ENCODE data around the gene ACTA1. TPM values are rescaled to one million over a fixed set of nuclear protein-coding genes. Genes with fewer than 3 reads are reported as not detected.

The ACTA1 gene
- total RNA-seq, 1 experiment from 2014 or later: not detected

- DNase-seq (ENCODE audit: low read depth, low spot score) (no peak), ATAC-seq (no peak)
- Histone ChIP-seq H4K20me1 (ENCODE audit: insufficient read depth) (no peaks in the 10 kb centered on the region), H3K9me2 (ENCODE audit: insufficient read depth) (no peaks in the 10 kb centered on the region), H3K27me3 (ENCODE audit: insufficient read depth, low read length) (no peaks in the 10 kb centered on the region), H3K9me3 (ENCODE audit: control insufficient read depth in 1 of 2, insufficient read depth in 1 of 2, low read depth in 1 of 2, low read length in 2 of 2) (no peaks in the 10 kb centered on the region), H3K27ac (ENCODE audit: low read depth, low read length) (no peak overlapping the region), H3K4me2 (ENCODE audit: low read length) (no peak overlapping the region), H3K4me1 (ENCODE audit: control insufficient read depth in 1 of 2, insufficient read depth in 2 of 2, low read length in 2 of 2) (no peaks in the 10 kb centered on the region), H3K9ac (ENCODE audit: low read length) (no peak overlapping the region), H3K4me3 (replicated peaks in 1 of 2; ENCODE audit: low read depth in 1 of 2, low read length in 2 of 2) (no peak overlapping the region), H3K36me3 (ENCODE audit: control insufficient read depth in 1 of 2, insufficient read depth in 2 of 2, low read length in 2 of 2) (peaks cover 9 to 15% of the 10 kb centered on the region in 2 experiments; a peak in 3 of 4 replicates), H2AFZ (ENCODE audit: low read depth, low read length, poor library complexity, severe bottlenecking) (no peak overlapping the region), H3K79me2 (ENCODE audit: insufficient read depth, low read length) (no peaks in the 10 kb centered on the region)
- ChIA-PET RAD21 (ENCODE audit: low non-redundant PET in 1 of 2, low total read pairs in 2 of 2, uncharacterized antibody in 2 of 2, unreplicated experiment in 2 of 2) (no interaction called here), POLR2A (no interaction called here), CTCF (no interaction called here)
- TF ChIP-seq EZH2 (IDR thresholded peaks at IDR 0.05): no peak
- TF ChIP-seq JUND (IDR thresholded peaks at IDR 0.05): no peak
- no peak for TF ChIP-seq CEBPB (IDR thresholded peaks at IDR 0.05; ENCODE audit: low read depth)
- TF ChIP-seq RAD21 (IDR thresholded peaks at IDR 0.05; ENCODE audit: low read depth): no peak
- TF ChIP-seq ZNF274 (IDR thresholded peaks at IDR 0.05; ENCODE audit: low read depth, low read length): no peak
- TF ChIP-seq CBX3 (IDR thresholded peaks at IDR 0.05; ENCODE audit: low read depth): no peak
- TF ChIP-seq EGR1 (IDR thresholded peaks at IDR 0.05; ENCODE audit: low read depth): no peak
- TF ChIP-seq ZFX (IDR thresholded peaks at IDR 0.05): no peak
- TF ChIP-seq, protein P1, sequence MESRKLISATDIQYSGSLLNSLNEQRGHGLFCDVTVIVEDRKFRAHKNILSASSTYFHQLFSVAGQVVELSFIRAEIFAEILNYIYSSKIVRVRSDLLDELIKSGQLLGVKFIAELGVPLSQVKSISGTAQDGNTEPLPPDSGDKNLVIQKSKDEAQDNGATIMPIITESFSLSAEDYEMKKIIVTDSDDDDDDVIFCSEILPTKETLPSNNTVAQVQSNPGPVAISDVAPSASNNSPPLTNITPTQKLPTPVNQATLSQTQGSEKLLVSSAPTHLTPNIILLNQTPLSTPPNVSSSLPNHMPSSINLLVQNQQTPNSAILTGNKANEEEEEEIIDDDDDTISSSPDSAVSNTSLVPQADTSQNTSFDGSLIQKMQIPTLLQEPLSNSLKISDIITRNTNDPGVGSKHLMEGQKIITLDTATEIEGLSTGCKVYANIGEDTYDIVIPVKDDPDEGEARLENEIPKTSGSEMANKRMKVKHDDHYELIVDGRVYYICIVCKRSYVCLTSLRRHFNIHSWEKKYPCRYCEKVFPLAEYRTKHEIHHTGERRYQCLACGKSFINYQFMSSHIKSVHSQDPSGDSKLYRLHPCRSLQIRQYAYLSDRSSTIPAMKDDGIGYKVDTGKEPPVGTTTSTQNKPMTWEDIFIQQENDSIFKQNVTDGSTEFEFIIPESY (IDR thresholded peaks at IDR 0.05; ENCODE audit: extremely low read depth, insufficient replicate concordance, low read length): no peak
- TF ChIP-seq EZH2phosphoT487 (IDR thresholded peaks at IDR 0.05; ENCODE audit: borderline replicate concordance): no peak
- no peak for TF ChIP-seq TCF7L2 (IDR thresholded peaks at IDR 0.05; ENCODE audit: borderline replicate concordance, extremely low read depth, insufficient read depth, insufficient read length)
- no peak for TF ChIP-seq ELF1 (IDR thresholded peaks at IDR 0.05; ENCODE audit: borderline replicate concordance, low read depth)
- TF ChIP-seq CTCF (IDR thresholded peaks at IDR 0.05 in 2 of 3, conservative IDR thresholded peaks at IDR 0.05 in 1 of 3; ENCODE audit: borderline replicate concordance in 1 of 3, insufficient read depth in 1 of 3, low read depth in 2 of 3, low read length in 2 of 3): no peak
- no peak for TF ChIP-seq POLR2AphosphoS5 (IDR thresholded peaks at IDR 0.05; ENCODE audit: low read depth, low read length)
- TF ChIP-seq POLR2A (IDR thresholded peaks at IDR 0.05; ENCODE audit: borderline replicate concordance, extremely low read depth, insufficient read depth, insufficient read length): no peak
- no peak for TF ChIP-seq SIN3A (IDR thresholded peaks at IDR 0.05; ENCODE audit: low read depth)
- no peak for TF ChIP-seq FOSL1 (IDR thresholded peaks at IDR 0.05; ENCODE audit: low read depth)
- TF ChIP-seq, protein P2, sequence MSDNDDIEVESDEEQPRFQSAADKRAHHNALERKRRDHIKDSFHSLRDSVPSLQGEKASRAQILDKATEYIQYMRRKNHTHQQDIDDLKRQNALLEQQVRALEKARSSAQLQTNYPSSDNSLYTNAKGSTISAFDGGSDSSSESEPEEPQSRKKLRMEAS (IDR thresholded peaks at IDR 0.05): no peak
- no TSS peak for BruUV-seq (replicated peaks)
- intact Hi-C loops (cut with micrococcal nuclease): no loop called here
Measured at GRCh38 chr1:229448845-229449244, 15.0 kb upstream of the ACTA1 start.

Measured in HCT116 (cell line).